HG03045 (cell line): ENCODE data around the gene KCND1.

Source experiments
- ATAC-seq: cut with Tn5 transposase; IDR thresholded peaks from one replicate; pipeline ENCODE4 v1.9.1; 2021; ENCODE audit warnings: mild to moderate bottlenecking, moderate library complexity; ENCODE audit not compliant: unreplicated experiment

The KCND1 gene

DNA sequence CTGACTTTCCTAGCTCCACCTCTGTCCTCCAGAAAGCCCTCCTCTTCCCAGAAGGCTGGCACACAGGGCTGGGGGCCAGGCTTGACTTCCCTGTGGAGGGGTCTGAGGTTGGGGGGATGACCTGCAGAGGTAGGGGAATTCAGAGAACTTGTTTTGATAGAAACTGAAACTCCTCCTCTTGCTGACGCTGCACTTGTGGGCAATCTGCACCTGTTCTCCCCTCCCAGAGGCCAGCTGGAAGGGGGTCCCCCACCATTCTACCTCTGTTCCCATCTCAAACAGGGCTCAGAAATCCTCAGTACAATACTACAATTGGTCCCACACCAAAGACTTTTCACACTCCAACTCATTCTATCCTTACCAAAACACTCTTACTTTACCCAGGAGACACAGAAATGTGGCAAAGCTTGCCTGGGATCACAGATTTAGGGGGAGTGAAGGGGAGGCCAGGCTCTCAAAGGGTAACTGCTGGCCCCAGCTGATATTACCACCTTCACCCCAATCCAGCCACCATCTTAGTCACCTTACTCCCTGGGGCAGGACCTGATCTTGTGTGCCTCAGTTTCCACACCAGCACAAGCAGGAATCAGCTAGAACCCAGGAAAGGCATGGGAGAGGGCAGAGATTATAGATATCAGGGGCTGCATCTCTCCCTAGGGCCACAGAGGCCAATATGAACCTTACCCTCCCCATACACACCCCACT lies 32.8 kb downstream of the KCND1 start:
- peak; percentile 48 for ATAC-seq

DNA sequence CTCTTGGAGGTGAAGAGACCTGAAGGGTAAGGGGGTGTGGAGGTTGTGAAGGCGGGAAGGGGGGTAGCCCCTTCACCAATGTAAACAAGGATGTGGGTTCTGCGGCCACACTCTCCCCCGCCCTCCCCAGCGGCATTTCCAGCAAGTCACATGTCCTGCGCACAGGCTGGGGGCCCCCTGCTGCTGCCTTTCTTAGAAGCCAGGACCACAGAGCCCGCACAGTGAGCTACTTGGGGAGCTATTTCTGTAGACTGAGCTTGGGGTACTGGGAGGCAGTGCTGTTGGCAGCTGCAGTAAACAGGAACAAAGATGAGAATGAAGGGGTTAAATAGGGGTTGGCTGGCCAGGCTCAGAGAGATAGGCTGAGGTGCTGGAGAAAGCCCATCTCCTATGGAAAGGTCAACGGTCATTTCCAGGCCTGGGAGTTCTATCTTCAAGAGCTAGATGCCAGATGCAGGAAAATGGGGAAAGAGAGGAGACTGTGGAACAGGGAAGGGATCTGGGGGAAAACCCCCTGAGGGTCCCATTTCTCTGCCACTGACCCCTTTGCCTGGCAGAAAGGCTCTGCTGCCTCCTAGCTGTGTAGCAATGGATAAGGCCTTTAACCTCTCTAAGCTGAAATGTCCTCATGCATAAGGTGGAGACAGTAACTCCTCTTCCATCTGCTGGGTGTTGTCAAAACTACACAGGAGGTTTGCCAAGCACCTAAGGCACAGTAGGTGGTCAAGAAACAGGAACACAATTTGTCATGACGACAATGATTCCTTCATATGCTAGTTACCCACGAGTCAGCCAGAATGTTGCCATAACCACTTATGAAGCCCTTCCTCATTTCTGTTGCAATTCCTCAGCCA lies 34.4 kb downstream of the KCND1 start:
- peak; percentile 52 for ATAC-seq

DNA sequence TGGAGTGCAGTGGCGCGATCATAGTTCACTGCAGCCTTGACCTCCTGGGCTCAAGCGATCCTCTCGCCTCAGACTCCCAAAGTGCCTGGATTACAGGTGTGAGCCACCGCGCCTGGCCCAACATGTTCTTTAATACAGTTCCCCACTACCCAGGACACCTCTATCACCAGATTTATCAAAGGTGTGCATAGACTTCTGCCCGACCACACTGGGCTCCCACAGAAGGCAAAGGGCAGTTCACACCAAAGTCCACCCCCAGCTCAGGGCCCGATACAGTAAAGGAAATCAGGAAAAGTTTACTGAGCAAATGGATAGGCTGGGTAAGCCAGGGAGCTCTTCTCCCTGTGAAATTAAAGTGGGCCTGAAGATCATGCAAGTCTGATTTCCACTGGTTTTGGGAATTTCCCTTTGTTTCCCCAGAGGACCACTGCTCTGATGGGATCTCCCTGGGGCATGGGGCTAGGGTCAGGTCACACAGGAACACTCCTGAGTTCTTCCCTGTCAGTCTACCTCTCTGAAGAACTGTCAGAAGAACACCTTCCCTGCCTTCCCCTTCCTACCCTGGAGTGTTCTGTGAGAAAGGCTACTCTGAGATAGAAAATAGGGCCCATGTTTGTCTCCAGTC lies 35.1 kb downstream of the KCND1 start:
- no peak for ATAC-seq

DNA sequence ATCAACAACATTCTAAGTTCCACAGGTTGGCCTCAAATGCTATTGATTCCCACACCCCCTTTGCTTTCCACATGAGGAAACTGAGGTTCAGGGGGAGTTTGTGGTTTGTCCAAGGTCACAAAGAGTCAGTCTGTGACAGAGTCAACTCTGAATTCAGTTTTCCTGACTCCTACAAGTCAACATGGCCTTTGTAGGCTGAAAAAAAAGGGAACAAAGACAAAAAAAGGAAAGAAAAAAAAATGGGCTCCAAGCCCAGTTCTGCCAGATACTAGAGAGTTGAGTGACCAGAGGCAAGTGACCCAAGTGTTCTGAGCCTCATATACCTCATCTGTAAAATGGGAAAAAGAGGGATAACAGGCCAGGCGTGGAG lies 36.4 kb downstream of the KCND1 start:
- ATAC-seq = no peak

DNA sequence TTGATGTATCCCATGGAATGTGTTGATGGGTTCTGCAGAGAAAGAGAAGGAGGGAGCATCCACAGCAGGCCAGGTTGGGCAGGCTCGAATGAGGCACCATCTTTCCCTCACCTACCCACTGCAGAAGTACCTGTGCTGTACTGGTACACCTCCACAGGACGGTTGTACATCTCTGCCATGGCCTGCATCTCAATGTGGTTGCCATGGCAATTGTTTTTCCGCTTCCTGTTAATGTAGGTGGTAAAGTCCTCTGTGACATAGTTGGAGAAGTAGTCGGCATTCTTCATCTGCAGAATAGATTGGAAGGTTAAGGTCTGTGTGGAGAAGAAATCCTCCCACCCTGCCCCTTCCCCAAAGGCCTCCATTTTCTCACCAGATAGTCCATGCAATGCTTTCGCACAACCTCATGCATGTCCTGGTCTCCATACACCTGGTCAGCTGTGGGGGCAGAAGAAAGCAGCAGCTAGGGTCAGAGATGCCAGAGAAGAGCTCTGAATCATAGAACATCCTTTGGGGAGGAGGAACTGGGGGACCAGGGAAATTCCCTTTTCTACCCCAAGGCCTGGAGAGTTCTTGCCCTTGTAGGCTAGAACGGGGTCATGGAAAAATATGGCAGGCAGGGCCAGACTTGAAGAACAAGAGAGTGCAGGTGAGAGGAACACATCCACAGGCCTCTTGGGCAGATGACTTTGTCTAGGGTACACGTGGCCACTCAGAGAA lies 36.9 kb downstream of the KCND1 start:
- ATAC-seq = no peak

DNA sequence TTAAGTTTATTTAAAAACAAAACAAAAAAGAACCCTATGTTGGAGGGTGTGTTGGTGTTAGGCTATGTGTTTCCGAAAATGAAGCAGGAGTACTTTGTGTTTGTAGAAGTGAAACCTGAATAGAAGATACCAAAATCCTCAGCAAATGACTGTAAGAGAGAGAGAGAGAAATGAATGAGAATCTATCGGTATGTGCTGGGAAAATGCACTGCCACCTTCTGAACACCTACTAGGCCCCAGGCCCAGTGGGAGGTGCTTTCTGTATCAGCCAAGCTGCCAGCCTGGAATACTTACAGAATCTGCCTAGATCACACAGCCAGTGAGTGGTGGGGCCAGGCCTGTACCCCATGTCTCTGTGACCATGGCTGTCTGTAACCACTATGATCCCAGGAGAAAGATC lies 37.9 kb downstream of the KCND1 start:
- ATAC-seq = no peak

DNA sequence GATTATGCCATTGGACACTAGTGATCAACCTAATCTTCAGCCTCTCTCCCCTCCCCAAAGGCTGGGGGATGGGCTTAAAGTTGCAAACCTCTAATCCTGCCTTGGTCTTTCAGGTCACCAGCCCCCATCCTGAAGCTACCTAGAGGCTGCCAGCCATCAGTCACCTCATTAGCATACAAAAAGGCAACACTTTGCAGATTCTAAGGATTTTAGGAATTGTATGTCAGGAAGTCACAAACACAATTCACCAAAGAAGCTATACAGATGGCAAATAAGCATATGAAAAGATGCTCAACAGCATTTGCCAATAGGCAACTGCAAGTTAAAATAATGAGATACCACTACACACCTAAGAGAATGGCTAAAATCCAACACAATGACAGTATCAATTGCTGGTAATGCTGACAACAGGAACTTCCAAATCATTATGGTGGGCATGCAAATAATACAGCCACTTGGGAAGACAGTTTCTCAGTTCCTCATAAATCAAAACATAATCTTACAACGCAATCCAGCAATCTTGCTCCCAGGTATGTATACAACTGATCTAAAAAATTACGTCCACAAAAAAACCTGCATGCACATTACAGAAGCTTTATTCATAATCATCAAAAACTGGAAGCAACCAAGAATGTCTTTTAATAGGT lies 43.8 kb downstream of the KCND1 start:
- ATAC-seq = no peak

DNA sequence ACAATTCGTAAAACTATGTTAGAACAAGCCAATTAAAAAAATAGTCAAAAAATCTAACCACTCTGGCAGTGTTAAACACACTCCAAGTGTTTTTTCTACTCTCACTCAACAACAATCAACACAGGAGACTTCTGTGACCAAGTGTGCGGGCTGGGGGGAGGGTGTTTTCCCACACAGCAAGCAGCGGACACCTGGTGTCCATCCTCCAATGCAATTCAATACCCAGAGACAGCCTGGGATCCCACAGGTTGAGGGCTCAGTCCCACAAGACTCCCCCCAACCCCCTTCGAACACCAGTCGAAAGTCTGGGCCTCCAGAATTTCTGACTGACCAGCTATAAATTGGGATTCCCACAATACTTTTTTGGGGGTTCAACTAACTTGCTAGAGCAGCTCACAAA lies 44.5 kb downstream of the KCND1 start:
- ATAC-seq = no peak

DNA sequence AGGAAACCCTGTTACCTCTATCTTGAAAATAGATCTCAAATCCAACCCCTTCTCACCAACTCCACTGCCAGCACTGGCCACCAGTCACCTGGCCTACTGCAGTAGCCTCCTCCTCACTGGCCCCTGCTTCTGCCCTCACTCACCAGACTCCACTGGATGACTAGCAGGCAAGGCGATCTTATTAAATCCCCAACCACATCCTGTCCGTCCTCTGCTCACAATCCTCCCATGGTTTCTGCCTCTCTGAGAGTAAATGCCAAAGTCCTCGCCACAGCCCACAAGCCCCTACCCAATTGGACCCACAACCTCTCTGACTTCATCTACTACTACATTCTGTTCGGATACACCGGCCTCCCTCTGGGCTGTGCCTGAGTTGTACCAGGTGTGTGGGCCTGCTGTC lies 47.4 kb downstream of the KCND1 start:
- ATAC-seq = no peak

DNA sequence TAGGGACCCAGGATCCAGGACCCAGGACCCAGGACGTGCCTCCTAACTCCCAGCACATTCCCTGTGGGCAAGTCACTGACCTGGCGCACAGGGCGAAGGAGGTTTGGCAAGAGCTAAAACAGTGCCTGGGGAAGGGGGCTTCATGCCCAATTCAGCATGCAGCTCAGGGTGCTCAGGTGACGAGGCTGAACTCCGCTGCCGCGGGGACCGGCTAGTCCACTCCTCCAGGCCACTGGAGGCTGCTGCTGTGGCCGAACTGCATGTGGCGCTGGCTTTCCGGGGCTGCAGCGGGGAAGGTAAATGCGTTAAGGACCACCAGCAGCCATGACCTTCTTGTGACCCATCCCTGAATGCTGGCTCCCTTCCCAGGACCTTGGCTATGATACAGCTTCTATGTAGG lies 47.9 kb downstream of the KCND1 start:
- ATAC-seq = no peak

DNA sequence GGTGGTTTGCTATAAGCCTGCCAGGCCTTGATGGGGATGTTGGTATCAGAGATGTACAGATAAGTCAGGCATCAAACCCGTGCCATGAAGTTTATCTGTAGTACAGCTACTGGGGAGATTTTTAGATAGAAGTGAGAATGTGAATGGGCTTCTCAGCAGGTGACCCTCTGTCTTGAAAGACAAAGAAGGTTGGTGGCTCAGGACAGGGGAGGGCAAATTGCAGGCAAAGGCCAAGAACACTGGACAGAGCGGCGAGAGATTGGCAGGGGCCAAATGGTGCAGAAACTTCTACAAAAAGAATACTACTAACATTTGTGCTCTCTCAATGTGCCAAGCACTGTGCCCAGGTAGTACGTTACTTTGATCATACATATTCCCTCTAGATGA lies 50.9 kb downstream of the KCND1 start:
- ATAC-seq = no peak

DNA sequence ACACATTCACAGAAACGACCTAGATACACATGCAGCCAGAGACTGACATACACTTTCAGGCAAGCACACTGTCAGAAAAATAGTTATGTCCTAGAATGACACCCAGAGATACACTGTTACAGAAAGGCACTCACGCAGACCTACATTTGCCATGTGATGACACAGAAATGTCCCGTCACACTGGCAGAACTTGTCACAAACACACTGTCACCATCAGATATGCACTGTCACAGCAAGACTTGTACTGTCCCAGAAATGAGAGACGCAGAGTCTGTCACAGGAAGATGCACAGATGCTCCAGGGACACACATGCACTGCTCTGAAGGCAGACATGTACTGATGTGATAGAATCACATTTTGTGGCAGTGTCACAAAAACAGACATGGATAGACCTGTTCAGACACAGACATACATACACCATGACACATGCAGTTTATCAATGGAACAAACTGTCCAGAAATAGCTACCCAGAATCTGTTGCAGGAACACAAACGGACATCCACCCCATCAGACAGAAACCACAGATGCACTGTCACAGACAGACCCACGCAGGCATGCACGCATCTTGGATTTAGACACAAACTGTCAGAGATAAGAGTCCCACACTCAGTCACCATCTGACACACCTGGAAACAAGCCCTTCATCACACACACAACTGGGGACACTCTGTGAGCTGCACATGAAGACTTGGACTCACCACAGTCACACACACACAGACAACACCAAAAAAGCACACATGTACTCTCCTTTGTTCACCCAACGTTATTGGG lies 51.5 kb downstream of the KCND1 start:
- no peak for ATAC-seq

DNA sequence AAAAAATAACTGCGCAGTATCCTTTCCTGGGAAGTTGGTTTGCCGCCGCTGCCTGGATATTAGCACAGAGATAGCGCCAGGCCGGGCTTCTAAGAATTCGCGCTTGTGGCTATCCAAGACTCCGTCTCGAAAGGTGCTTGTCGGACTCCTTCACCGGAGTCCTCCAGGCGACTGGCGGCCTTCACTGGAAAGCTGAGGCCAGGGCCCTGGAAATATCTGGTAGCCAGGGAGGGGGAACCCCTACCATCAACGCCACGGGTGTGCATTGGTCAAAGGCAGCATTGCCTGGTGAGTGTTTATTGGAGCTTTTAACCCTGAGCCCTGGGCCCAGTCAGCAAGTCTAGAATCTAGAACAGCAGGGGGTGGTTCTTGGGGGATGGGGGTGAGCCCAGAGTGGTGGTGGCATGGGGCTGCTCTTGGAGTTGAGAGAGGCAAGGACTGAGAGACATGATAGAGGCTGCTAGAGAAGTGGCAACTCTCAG lies 52.2 kb downstream of the KCND1 start:
- peak; percentile 6 for ATAC-seq

DNA sequence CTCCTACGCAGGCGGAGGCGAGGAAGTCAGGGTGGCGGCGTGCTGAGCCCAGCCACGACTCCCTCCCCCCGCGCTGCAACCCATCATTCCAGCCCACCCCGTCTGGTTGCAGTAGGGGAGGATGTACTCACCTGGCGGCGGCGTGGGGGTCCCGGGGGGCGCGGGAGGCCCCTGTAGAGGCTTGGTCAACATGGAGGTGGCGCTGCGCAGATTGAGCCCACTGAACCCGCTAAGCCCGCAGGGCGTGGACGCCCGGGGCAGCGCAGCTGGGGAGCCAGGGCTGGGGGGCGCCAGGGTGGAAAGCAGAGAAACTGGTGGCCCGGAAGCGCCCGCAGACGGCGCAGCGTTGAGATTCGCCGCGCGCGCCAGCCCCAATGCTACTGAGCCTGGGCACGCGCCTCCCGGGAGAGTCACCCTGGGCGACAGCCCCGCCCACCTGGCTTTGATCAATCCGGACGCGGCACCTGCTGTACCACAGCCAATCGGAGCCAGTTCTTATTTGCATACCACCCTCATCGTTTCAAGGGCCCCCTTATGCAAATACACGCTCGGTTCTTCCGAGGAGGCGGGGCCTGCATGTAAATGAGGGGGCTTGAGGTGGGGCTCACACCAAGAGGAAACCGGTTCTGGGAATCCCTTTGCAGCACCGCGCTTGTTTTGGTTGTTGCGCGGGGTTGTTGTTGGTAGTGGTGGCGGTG lies 52.9 kb downstream of the KCND1 start, which contains the start of gene PIM2:
Gene PIM2 (minus strand): TSS at position 382 of the 698 bp plus-strand sequence. CDS start 190 bp downstream, at position 192.
- peak; percentile 76 for ATAC-seq

DNA sequence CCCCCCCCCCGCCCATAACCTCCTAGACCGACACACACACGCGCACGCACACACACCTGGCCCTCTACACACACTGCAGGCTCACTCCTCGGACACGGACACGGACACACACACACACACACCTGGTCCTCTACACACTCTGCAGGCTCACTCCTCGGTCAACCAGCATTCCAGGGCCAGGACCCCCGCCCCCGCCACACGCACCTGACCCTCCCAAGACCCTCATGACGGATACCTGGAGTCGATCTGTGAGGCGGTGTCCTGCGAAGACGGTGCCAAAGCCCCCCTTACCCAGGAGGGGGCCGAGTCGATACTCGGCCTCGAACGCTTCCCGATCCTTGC lies 53.4 kb downstream of the KCND1 start:
- no peak for ATAC-seq

DNA sequence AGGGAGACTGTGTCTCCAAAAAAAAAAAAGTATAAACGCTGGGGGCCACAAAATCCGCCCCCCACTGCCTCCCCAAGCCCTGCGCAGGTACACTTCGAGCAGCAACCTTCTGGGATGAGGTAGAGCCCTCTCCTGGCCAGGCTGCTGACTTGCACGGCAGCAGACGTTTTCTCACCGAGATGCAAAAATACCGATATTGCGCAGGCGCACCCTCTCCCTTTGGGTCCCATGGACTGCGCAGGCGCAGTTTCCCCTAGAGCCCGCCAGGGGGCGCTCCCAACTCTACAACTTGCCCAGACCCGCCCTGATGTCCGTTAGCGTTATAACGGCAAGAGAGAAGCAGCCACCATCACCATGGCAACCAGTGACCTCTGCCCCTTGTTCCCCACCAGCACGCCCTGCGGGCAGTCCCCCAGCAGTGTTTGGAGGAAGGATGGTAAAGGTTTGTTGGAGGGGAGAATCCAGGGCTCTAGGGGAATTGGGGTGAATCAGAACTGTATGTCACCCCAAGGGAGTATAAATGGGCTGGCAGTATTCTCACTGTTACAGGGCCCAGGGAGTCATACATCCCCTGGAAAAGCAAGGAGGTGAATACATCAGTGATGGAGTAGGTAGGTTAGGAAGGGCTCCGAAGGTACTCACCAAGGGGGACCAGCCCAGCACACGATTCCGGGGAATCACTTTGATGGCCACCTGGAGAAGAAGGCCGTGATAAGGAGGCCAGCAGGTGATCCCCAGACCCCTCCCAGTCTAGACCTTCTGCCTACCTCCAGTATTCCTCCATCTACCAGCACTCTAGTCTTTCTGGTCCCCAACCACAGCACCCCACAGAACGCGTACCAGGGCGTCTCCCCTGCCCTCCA lies 54.3 kb downstream of the KCND1 start:
- ATAC-seq = peak; percentile 19

DNA sequence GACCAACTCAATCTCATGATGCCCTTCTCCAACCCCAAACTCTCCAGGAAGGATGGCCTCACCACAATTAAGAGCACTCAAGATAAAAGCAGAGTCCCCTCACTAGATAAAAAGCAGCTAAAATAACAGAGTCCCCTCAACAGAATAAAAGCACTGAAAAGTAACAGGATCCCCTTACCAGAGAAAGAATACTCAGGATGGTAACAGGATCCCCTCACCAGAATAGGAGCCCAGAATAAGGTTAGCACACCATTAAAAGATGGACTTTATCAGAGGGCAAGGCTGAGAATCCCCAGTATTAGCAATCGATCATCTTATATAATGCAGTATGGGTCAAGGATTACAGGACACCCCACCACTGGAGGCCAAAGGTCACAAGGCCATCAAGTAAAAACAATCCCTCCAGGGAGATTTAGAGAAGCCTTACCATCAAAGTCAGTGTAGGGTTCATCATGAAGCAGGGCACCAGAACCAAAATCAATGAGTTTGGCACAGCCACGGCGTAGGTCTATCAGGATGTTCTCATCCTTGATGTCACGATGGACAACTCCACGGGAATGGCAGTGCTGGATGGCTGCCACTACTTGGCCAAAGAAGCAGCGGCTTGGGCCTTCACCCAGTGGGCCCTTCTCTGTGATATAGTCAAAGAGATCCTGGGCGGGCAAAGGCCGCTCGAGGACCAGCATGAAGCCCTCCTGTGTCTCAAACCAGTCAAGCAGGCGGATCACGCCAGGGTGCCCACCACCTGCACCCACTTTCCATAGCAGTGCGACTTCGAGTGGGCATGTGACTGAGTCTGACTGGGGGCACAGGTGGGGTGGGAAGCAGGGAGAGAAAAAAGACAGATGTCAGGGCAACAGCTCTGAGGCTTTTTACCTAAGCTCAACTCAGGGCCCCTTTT lies 56.8 kb downstream of the KCND1 start:
- ATAC-seq = no peak
